Measurements from ENCODE around the gene SPATA46.

The SPATA46 gene

GRCh38 chr1:162351246-162351842 is 25.3 kb downstream of the SPATA46 start:
- no peak for DNase-seq

DNA sequence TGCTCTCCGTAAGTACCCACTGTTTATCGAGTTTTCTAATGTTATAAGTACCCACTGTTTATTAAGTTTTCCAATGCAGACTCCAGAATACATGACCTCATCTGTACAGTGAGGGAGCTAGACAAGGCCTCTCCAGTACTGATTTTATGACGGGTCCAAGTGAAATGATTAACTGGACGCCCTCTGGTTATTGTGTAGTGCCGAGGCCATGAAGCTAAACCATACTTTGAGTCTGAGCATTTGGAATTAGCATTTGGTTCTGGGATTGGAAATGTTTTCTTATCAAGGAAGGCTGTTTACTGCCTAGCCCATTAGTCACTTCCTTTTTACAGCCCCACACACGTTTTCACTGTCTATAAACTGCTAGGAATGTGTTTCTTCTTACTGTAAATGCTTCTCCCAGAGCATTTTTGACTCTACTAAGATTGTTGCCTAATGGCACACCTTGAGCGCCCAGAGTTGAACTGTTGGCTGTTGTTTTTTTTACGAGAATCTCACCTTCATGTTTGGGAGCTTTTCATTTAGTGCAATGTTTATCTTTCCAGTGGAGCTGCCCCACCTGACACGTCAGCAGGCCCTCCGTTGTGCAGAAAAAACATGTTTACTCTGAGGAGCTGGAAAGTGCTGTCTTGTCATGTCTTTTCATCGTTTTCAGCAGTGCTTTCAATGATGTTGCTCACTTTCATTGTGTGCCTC is 26.9 kb downstream of the SPATA46 start:
- DNase-seq, result no peak

DNA sequence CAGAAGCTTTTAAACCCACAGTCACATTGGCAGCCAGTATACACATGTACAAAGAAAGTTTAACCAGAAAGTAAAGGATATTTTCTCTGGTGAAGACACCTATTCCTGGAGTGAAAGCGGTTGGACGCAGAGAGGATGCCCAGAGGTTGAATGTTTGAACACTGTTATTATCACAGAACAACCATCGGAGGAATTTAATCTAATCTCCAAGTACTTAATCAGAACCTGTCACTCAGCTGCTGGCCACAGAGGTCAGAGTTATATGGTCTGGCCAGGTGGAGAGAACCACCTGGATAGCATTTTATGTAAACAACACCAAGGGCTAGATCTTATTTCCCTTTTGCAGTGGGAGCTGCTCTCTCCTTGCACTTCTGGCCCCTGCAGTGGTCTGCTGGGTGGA is 29.4 kb downstream of the SPATA46 start:
- no peak for DNase-seq

DNA sequence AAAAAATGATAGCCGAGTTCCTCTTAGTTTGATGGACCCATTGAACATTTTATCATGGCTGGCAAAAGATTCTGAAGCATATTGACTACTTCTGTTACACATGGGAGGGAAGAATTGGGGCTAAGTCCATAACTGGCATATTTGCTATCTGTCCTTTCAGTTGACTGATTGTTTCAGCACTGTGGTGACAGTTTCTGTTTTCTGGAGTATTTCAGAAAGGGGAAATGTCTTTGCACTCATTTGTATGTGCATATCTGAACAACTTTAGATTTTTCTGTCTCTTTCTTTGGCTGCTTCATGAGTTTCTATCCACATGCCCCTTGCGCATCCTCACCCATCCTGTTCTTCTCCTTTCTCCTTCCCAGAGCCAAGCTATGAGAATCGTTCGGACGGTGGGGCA is 33.2 kb downstream of the SPATA46 start:
- DNase-seq, result no peak

- DNase-seq, result no peak
Measured at GRCh38 chr1:162342452-162342983, 34.1 kb downstream of the SPATA46 start.

GRCh38 chr1:162336621-162337285 is 39.9 kb downstream of the SPATA46 start:
- no peak for DNase-seq

DNA sequence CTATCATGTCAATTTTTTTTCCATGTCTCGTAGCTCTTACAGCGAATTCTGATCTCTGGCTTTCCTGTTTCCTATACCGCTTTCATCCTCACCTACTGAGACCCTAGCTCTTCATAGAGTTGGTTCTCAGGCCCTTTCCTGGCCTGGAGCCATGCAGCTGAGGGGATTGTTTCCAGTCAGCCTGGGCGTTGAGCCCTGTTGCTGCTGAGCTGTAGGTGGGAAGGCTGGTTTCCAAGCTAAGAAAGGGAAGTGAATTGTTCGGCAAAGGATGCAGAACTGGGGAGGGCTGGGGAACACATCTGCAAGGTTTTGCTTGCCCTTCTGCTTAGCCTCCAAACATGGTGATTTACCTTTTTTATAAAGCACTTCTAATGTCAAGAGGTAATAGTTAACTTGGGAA is 41.5 kb downstream of the SPATA46 start:
- DNase-seq, result no peak

- no peak for DNase-seq
Measured at GRCh38 chr1:162333991-162334390, 42.7 kb downstream of the SPATA46 start.

DNA sequence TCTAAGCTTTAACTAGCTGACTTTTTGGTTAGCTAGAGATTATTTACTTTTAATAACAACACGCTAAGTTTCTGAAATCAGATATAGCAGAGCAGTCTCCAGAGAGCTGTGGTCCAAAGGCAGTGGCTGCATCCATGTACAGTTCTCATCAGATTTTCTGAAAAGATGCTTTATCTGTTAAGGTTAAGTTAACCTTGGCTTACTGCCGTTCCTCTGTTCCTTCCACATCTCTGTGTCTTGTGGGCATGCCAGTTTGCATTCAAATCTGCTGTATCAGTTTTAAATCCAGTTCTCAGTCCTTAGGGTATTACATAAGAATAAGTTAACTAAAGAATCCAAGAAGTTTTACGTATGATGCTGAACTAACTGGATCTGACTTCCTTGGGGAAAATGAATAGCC is 46.8 kb downstream of the SPATA46 start:
- DNase-seq, result no peak

- DNase-seq, result no peak
Measured at GRCh38 chr1:162328512-162328911, 48.1 kb downstream of the SPATA46 start.

GRCh38 chr1:162327788-162328165 is 48.9 kb downstream of the SPATA46 start:
- no peak for DNase-seq

DNA sequence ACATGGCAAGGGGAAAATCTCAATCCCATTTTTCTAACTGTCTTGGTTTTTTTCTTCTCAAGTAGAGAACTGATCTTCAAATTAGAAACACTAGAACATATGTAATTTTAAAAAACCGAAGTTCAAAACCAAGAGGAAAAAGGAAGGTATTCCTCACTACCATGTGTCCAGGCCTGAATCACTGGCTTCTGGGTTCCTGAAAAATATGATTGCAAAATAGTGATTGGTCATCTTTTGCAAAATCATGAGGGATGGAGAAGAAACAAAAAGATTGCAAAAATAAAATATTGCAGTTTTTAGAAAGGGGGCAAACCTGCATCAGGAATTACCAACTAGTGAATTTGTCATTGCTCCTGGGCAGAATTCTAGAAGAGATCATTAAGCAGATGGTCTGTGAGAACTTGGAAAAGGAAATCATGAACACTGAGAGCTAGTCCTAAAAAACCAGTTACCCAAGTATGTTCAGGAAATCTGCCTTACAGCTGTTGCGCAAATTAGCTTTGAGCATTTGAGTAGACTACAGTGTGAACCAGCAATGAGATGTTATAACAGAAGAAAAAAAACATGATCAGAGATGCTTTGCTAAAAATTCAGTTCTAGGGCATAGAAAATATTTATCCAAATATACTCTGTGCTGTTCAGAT is 49.4 kb downstream of the SPATA46 start:
- no peak for DNase-seq

- no peak for DNase-seq
Measured at GRCh38 chr1:162326559-162326958, 50.1 kb downstream of the SPATA46 start.

DNA sequence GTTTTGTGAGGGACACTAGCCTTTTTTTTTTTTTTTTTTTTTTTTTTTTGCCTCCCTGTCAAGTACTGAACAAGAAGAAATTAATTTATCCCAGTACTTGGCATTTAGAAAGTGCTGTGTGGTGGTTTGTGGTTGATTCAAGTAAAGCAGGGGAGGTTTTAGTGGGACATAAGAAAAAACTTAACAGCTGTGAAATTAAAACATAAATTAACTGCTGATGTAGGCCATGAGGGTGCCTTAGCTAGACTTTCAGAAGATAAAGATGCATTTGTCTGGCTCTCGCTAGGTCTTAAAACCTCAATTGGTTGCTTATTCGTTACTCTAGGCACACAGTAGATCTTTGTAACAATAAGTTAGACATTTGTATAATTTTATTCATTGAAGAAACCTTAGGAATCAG is 52.3 kb downstream of the SPATA46 start:
- no peak for DNase-seq

All from CD4-positive, alpha-beta T cell treated with Interleukin-12 subunit alpha and Interleukin-12 subunit beta, for 1 hour (primary cell).